ENCODE data around the gene IRF2.

The IRF2 gene

DNA sequence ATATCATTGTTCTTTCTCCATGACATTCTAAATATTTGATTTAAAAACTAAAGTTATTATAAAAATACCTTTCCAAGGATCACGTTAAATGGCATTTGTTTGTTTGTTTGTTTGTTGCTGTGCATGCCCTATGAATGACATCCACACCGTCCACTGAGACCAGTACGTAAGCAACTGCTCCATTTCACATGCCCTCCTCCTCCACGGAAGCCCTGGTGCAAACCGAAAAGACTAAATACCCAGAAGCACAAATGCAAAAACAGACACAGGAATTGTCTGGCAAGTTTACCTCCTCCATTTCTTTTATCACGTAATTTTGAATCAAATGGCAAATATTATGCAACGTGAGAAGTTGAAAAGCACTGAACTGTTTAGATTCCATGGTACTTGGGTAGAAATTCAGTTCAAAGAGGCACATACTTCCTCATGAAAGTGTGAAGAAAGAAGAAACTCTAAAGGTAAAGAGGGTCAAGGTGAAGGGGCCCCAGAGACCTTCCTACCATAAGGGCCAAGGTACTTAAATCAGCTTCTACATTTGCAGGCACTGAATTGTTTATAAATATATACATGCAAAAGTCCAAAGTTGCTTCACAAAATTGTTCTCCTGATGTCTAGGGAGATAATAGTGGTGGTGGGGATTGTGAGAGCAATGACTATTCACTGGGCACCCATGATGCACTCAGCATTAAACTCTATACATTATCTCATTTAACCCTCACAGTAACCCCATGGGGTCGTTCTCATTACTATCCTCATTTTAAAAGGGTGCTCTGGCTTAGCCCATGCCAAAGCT, 23.4 kb downstream of the IRF2 start:
- DNase-seq (ENCODE audit: low read depth in 3 of 3), result no peak

DNA sequence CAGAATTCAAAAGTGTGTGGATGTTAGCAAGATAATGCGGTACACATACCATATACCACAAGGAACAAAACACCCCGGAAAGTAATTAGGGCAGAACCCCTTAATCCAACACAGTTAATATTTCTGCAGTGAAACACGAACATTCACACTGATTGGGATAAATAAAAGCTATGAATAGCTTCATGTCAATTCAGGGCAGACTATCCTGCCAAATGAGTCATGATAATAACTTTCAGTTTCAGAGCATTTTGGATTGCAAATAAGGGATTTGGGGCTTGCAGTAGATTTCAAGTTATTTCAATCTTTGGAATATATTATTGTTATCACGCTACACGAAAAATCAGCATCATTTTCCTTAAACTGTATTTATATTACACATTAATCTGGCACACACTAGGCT, 24.3 kb downstream of the IRF2 start:
- DNase-seq (ENCODE audit: low read depth in 3 of 3), result no peak

DNA sequence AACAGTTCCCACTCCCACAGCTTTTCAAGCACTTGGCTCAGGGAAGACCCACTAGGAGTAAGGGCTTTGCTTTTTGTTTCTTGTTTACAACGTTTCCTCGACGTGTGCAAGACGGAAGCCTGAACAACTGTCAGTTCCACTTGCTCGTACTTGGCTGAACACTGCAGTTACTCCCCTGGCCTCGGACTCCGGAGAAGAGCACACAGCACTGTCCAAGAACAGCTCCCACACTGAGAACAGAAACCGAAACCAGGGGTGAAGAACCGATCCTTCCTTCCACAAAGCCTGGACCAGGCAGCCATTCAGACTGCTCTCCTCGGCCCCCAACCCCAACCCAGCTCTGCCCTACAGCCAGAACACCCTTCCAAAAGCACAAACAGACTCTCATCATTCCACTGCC, 25.5 kb downstream of the IRF2 start:
- DNase-seq (ENCODE audit: low read depth in 3 of 3), result no peak

DNA sequence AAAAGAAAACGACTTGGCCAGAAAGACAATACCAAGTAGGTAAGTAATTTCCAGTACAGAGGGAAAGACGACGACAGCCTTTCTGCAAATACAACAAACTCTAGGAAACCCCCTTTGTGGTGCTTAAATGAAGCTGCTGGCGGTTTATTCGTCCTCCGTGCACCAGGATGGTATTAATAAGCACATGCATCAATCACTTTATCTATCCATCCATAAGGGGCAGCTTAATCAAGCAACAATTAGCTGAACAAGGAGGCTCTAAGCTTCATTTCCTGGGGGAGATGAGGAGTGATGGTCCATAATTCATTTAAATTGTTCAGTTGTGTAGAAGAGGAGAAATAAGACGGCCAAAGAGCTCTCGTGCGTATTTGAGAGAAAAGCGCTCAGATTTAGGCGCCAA, 26.2 kb downstream of the IRF2 start:
- no peak for DNase-seq (ENCODE audit: low read depth in 3 of 3)

DNA sequence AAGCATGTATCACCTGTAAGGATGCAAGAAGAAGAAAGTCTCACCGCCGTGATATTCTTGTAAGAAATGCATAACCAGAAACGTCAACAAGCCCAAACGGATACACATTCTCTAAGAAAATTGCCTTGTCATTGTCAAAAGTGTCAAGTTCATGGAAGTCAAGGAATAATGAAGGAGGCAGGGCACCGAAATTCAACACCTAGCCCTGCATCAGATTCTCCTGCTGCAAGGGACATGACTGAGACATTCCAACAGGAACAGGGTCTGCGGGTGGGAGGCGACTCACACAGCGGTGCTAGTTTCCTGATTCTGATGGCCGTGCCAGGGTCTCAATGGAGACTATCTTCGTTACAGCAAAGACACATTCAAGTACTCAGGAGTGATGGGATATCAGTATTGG, 26.7 kb downstream of the IRF2 start:
- no peak for DNase-seq (ENCODE audit: low read depth in 3 of 3)

DNA sequence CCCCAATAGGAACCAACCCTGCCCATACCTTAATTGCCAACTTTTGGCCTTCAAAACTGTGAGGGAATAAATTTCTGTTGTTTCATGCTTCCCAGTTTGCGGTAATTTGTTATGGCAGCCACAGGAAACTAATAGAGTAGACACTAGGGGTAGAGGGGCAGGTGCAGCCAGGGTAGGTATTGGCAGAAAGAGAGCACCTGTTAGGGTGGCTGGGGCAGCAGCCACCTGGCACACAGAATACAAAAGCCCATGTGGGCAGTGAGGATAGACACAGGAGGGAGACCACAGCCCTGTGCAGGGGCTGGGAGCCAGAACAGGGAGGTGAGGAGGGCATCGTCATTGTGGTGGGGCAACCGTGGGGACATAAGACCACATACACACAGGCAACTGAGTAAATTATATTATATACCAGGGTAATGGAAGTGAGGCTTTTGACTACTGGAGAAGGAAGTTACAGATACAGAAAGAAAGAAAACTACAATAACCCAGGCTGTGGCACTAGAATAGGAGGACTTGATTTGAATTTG, 28.2 kb downstream of the IRF2 start:
- no peak for DNase-seq (ENCODE audit: low read depth in 3 of 3)

DNA sequence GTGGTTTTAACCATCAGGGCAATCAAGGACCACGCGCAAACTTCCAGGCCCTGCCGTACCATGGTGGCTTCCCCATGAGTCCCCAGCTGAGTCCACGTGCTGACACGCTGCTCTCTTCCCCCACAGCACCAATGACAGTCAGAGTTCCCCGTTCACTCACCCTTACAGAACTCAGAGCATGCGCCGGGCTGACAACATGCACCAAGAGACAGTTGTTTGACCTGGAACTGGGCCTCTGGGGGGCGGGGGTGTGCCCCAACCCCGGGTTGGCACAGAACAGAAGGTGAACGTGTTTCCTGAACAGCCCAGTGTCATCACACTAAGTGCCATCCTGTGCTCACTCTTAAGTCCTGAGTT, 29.4 kb downstream of the IRF2 start:
- peak in 2 of 3 experiments; percentile 7 to 14 for DNase-seq (ENCODE audit: low read depth in 3 of 3)

DNA sequence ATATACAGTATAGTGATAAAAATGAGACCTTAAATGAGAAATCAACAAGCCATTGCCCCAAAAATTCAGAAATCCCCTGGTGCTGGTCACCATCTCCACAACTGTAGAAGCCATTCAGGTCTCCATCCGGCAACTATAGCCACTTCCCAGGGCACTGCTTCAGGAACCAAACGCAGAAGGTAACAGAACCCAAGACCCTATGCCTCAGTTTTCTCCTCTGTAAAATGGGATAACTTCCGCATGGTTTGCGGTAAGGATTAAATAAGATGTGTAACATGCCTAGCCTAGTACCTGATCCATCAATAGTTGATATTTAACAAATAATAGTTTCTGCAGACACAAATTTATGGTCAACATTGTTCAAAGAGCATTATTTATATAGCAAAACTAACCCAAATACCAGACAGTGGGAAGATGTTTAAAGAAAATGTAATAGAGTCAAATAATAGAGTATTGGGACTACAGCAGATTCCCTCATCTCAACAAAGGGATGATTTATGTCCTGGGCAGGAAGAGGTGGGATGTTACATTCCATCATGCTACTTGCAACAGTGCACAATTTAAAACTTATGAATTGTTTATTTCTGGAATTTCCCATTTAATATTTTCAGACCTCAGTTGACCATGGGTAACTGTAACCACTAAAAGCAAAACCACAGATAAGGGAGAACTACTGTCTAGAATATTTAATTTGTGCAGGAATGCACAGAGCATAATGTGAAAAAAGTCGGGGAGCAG, 30.0 kb downstream of the IRF2 start:
- DNase-seq (ENCODE audit: low read depth in 3 of 3), result no peak

DNA sequence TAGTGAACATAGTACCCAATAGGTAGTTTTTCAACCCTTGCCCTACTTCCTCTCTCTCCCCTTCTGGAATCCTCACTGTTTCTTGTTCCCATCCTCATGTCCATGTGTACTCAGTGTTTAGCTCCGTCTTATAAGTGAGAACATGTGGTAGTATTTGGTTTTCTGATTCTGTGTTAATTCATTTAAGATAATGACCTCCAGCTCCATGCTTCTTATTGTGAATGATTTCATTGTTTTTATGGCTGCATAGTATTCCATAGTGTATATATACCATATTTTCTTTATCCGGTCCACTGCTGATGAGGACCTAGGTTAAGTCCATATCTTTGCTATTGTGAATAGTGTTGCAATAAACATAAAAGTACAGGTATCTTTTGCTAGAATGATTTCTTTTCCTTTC, 31.0 kb downstream of the IRF2 start:
- DNase-seq (ENCODE audit: low read depth in 3 of 3), result no peak

DNA sequence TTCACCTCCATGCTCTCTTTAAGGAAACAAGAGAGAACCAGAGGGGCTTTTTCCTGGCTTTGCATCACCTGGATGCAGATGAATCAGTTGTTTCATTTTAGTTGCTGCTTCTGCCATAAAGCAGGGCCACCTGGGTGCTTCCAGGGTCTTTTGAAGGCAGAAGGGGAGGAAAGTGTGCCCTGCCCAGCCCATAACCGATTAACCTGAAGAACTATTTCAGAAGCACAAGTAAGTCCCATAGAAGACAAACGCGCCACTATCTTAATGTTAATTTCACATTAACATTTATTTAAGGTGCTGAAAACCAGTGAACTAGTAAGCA, 32.1 kb downstream of the IRF2 start:
- DNase-seq (ENCODE audit: low read depth in 3 of 3), result no peak

DNA sequence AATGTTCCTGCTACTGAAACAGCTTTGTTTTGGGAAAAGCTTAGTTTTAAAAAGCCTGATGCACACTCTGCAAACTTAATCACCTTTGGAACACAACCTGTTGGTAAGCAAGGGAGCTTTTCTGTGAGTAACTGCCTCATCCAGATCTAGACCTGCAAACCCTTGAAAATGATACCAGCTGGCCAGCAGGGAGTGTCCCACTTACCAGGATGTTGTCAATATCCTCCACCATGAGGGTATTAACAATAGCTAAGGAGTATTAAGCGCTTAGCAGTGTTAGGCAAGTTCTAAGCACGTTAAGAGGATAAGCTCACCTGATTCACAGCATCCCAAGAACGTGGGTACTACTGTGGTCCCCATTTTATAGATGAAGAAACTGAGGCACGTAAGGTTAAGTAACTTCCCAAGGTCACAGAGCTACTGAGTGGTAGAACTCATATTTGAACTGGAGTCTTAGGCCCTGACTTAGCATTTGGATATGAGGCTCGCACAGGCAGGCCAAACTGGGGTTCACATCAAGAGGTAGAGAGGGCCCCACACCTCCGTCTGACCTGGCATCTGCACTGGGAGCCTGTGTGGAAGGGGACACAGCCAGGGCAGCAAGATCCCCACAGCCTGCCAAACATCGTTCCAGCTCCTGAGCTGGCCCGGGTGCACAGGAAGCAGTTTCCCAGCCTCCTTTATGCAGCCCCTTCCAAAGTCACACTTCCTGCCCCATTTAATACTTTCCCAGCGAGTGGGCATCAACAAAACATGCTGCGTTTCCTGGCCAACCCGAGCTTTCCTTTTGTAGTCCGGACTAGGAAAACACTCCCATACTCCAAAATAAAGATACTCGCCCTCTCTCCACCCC, 32.7 kb downstream of the IRF2 start:
- no peak for DNase-seq (ENCODE audit: low read depth in 3 of 3)

DNA sequence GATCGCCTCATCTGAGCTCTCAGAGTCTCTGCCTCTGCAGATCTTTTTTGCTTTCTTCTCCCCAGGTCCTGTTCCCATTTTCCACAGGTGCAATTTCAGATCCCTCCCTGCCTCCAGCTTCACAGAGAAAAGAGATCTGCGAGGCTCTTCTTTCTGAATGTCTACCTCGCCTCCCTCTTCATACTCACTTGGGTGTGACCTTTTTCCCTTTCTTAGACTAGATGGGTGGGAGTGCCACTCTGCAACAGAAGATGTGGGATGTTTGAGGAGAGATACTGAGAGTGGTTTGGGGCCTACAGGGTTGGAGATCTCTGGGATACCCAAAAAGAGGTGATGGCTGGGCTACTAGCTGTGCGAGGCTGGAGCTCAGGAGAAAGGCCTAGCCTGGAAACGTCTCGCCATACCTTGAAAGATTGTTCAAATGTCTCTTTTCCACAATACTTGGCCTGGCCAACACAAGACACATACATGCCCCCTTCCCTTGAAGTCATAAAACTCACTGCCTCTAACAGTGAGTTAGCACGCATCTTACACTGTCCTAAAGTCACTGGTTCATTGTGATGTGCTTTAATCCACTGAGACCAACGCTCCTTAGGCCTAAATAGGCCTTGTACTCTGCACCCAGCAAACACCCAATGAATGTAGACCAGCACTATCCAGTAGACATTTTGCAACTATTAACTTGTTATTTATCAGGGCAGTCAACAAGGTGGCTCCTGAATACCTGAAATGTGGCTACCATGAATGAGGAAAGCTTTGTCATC, 33.6 kb downstream of the IRF2 start:
- DNase-seq (ENCODE audit: low read depth in 3 of 3), result no peak

DNA sequence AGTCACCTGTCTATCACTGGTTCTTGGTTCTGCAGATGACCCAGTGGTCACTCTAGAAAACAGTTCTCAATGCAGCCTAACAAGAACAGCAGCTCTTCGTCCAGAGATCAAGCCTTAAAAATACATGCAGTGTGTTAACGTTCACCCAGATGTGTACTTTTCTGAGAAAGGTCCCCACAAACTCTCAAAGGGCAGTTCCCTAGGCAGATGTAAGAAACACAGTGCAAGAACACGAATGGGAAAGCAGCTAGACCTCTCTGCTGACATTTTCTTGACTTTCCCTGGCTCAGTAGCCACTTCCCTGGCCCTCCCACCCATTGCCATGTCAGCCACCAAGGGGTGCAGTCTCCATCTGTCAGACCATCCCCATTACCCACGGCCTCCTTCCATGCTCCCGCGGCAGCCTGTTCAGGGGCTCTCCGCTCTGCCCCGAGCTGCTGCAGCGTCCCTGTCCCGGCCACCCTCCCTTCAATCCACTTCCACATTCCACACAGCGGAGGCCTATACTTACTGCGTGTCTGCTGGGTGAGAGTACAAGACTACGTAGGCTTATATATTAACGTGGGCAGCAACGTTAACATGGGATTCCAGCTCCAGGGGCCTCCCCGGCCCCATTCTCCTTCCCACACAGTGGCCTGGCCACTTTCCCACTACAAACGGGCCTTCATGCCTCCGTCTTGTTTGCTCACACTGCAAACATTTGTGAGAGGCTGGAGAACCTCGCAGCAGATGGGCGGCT, 34.3 kb downstream of the IRF2 start:
- DNase-seq (ENCODE audit: low read depth in 3 of 3), result no peak

DNA sequence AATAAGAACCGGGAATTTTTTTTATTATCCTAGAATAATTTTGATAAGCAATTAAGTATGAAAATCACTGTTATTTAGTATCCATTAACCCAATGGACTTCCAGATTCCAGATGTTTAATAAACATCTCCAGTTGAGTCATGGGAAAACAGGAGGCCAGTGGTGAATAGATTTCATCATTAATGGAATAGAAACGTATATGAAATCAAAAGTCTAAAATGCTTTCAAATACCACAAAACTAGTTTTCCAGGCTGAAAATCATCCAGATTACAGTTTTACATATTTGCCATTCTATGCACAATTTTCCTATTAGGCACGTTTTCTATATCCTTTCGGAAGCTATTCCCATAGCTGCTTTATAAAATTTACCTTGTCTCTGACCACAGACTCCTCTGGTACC, 35.0 kb downstream of the IRF2 start:
- no peak for DNase-seq (ENCODE audit: low read depth in 3 of 3)

DNA sequence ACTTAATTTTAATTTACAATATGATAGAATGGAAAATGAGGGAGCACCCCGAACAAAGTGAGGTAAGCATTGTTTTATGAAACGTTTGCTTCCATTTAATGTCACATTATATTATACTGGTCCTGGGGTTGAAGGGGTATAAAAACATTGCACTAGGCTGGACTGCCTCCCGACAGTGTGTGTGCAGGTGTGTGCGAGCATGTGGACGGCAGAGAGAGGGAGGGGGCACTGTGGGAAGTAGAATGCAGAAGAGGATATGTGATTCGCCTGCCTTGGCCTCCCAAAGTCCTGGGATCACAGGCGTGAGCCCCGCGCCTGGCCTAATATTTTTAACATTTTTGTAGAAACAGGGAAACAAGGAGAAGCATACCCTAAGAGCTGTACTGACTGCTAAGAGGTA, 36.0 kb downstream of the IRF2 start:
- no peak for DNase-seq (ENCODE audit: low read depth in 3 of 3)

DNA sequence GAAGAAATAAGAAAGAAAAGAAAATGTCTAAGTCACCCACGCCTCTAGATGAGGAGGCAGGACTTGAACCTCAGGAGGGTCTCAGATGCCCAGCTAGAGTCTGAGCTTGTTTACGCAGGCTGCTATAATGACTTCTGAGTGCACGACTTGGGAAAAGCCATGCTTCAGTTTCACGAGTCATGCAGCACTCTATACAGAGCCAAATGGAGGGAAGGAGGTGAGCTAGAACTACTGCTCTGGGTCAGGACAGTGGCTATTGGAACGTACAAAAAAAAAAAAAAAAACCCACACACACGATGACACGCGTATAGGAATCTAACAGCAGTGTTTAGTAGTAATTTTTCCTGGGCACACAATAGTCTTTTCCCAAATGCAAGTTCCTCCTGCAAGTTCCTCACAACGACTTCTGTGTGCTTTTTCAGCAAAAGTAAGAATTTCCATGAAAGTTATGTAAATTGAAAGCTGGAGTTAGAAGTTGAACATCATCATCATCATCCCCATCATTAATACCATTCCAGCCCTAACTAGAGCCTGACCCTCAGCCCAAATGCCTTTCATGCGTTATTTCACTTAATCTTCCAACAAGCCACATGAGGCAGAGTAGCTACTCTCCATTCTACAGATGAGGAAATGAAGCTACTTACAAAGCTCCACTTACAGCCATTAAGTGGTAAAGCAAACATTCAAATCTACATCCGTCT, 36.6 kb downstream of the IRF2 start:
- DNase-seq (ENCODE audit: low read depth in 3 of 3), result no peak

DNA sequence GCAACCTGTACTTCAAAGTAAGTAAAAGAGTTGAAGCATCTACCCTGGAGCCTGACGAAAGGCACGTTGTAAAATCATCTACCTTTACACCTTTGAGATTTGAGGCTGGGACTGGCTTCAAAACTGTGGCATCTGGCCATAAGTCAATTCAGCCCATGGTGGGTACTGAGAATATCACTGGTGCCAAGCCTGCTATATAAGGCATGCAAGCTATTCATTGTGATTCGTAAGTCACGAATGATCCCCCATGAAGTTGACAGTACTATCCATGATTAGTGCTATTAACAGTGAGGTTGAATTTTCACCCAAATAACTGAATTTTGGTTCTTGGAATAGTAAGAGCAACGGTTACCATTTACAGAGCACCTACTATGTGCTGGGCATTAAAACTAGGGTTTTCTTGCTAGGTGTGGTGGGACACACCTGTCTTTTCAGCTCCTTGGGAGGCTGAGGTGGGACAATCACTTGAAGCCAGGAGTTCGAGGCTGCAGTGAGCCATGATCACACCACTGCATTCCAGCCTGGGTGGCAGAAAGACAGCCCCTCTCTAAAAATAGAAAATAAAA, 39.8 kb downstream of the IRF2 start:
- DNase-seq (ENCODE audit: low read depth in 3 of 3), result no peak

DNA sequence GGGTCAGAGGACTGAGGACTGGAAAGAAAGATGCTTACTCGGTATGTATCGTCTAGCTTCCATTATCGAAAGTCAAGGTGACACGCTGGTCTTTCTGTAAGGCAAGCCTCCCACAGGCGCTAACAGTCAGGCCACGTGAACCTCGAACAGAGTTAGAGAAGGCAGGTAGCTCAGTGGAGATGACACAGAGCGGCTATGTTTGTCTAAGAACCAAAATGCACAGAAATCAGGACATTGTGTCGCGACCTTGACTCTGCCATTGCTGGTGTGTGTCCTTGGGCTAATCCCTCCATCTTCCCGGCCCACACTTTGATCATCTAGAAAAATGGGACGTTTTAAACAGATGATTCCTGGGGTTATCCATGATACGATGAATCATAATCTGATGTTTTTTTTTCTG, 40.3 kb downstream of the IRF2 start:
- no peak for DNase-seq (ENCODE audit: low read depth in 3 of 3)

DNA sequence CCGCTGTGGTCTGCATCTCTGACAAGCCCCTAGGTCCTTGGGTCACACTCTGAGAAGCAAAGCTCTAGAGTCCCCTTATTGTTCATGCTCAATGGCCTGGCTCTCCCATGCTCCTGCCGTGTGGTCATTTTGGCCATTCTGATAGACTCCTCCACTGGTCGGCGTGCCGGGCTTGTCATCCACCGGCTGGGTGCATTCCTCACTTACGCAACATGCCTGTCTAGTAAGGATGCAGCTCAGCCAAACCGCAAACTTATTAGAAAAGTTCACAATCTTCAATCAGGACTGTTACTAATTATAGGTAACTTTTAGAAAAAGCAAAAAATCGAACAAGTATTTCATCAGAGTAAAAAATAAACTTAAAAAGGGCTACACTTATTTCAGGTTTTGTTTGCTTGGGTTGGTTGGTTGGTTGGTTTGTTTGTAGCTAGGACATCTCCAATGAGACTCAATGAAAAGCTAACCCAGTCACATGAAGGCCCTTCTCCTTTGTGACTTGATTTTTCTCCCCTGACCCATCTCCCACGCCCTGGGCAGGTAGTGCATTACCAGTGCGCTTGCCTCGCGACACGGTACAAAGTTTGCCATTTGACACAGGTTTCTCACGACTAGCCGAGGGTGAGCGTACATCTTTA, 41.0 kb downstream of the IRF2 start:
- DNase-seq (ENCODE audit: low read depth in 3 of 3), result no peak
